Mesenchymal stem cell (in vitro differentiated cells and primary cell): ENCODE results near the gene VWA3B.
"Not testable (repeated sequence)": the region's sequence is repeated elsewhere in the genome, so short reads cannot be mapped to it uniquely, and the experiment has no call there.

Experiments
- DNase-seq: peaks from one replicate; pipeline ENCODE4 v3.0.0-alpha.2; 2013
- H2AFZ ChIP-seq: one replicate; pipeline ENCODE4 v1.6.1; 2013; ENCODE audit warnings: low read depth, mild to moderate bottlenecking, control low read depth, inconsistent platforms, low read length, moderate library complexity
- H2AK5ac ChIP-seq: 2 replicates; pipeline ENCODE4 v1.6.1; 2013; ENCODE audit warnings: low read length, moderate library complexity, mild to moderate bottlenecking, inconsistent platforms; ENCODE audit not compliant: severe bottlenecking
- H2BK120ac ChIP-seq: one replicate; pipeline ENCODE4 v1.6.1; 2013; ENCODE audit warnings: low read depth, mild to moderate bottlenecking, inconsistent platforms, low read length, moderate library complexity
- H2BK12ac ChIP-seq, 2 experiments: one replicate each; pipeline ENCODE4 v1.6.1; 2013; ENCODE audit warnings: inconsistent platforms in 2 of 2, low read length in 2 of 2, mild to moderate bottlenecking in 2 of 2, moderate library complexity in 2 of 2, control low read depth in 1 of 2
- H2BK15ac ChIP-seq: one replicate; pipeline ENCODE4 v1.6.1; 2013; ENCODE audit warnings: mild to moderate bottlenecking, low read depth, inconsistent platforms; ENCODE audit not compliant: poor library complexity, severe bottlenecking
- H2BK5ac ChIP-seq: 2 replicates; pipeline ENCODE4 v1.6.1; 2013; ENCODE audit warnings: low read depth, mild to moderate bottlenecking, low read length, control low read depth, inconsistent platforms; ENCODE audit not compliant: poor library complexity, severe bottlenecking
- H3K14ac ChIP-seq, 2 experiments: one replicate each; pipeline ENCODE4 v1.6.1; 2013; ENCODE audit warnings: inconsistent platforms in 2 of 2, low read length in 2 of 2, control low read depth in 1 of 2, mild to moderate bottlenecking in 1 of 2, moderate library complexity in 1 of 2
- H3K18ac ChIP-seq, 2 experiments: one replicate each; pipeline ENCODE4 v1.6.1; 2013; ENCODE audit warnings: inconsistent platforms in 2 of 2, low read length in 2 of 2, control low read depth in 1 of 2, low read depth in 1 of 2, mild to moderate bottlenecking in 1 of 2
- H3K23ac ChIP-seq, 2 experiments: one replicate each; pipeline ENCODE4 v1.6.1; 2013; ENCODE audit warnings: inconsistent platforms in 2 of 2, low read length in 2 of 2, mild to moderate bottlenecking in 2 of 2, moderate library complexity in 2 of 2, control low read depth in 1 of 2
- H3K27ac ChIP-seq: 2 replicates; pipeline ENCODE4 v1.5.1; 2013; ENCODE audit warnings: mild to moderate bottlenecking, moderate library complexity, low read length, control low read depth, inconsistent platforms; ENCODE audit not compliant: poor library complexity, severe bottlenecking
- H3K27me3 ChIP-seq, 2 experiments: 2 replicates each; pipeline versions ENCODE4 v1.6.1 to v1.7.0; 2013; ENCODE audit warnings: low read length in 2 of 2, mild to moderate bottlenecking in 2 of 2, moderate library complexity in 2 of 2, control low read depth in 1 of 2, inconsistent platforms in 1 of 2; ENCODE audit not compliant: control insufficient read depth in 1 of 2, insufficient read depth in 1 of 2
- H3K36me3 ChIP-seq, 2 experiments: 2 replicates each; pipeline versions ENCODE4 v1.6.1 to v1.7.0; 2013; ENCODE audit warnings: low read length in 2 of 2, control low read depth in 1 of 2, inconsistent platforms in 1 of 2, low read depth in 1 of 2, mild to moderate bottlenecking in 1 of 2; ENCODE audit not compliant: insufficient read depth in 2 of 2, control insufficient read depth in 1 of 2
- H3K4ac ChIP-seq, 2 experiments: one replicate each; pipeline ENCODE4 v1.6.1; 2013; ENCODE audit warnings: inconsistent platforms in 2 of 2, low read length in 2 of 2, mild to moderate bottlenecking in 2 of 2, moderate library complexity in 2 of 2, control low read depth in 1 of 2, low read depth in 1 of 2
- H3K4me1 ChIP-seq: 2 replicates; pipeline ENCODE4 v1.6.1; 2013; ENCODE audit warnings: low read depth, low read length, control low read depth; ENCODE audit not compliant: control insufficient read depth, insufficient read depth
- H3K4me2 ChIP-seq: 2 replicates; pipeline ENCODE4 v1.6.1; 2013; ENCODE audit warnings: low read length, mild to moderate bottlenecking, inconsistent platforms; ENCODE audit not compliant: poor library complexity, severe bottlenecking
- H3K4me3 ChIP-seq, 2 experiments: 2 replicates each; pipeline versions ENCODE4 v1.5.1 to v1.7.0; 2013; ENCODE audit warnings: low read length in 2 of 2, mild to moderate bottlenecking in 2 of 2, control low read depth in 1 of 2, low read depth in 1 of 2; ENCODE audit not compliant: insufficient read depth in 1 of 2
- H3K79me1 ChIP-seq: replicated peaks from 2 replicates; pipeline ENCODE4 v1.6.1; 2013; ENCODE audit warnings: mild to moderate bottlenecking, control low read depth, low read length, inconsistent platforms; ENCODE audit not compliant: poor library complexity, severe bottlenecking
- H3K9ac ChIP-seq: 2 replicates; pipeline ENCODE4 v1.7.0; 2013; ENCODE audit warnings: mild to moderate bottlenecking, low read length, moderate library complexity
- H3K9me3 ChIP-seq: 2 replicates; pipeline ENCODE4 v1.7.0; 2013; ENCODE audit warnings: mild to moderate bottlenecking, low read length; ENCODE audit not compliant: control insufficient read depth
- H4K8ac ChIP-seq: one replicate; pipeline ENCODE4 v1.6.1; 2013; ENCODE audit warnings: inconsistent platforms, mild to moderate bottlenecking, low read length, moderate library complexity
- H4K91ac ChIP-seq: one replicate; pipeline ENCODE4 v1.6.1; 2013; ENCODE audit warnings: mild to moderate bottlenecking, low read length, inconsistent platforms
- WGBS: methylation state at CpG from one replicate; pipeline ENCODE4 v1.1.7; 2013; ENCODE audit warnings: mixed read lengths; 5-methylcytosine and 5-hydroxymethylcytosine counted together

VWA3B gene

GRCh38 chr2:98128556-98129109 lies 41.7 kb downstream of the VWA3B start:
- no peaks in the 10 kb centered on the region for H3K9me3 ChIP-seq
- H3K18ac ChIP-seq, result no peak overlapping the region
- WGBS, result 69% methylated on average over 7 of the region's 7 CpGs

GRCh38 chr2:98130073-98130472 lies 43.1 kb downstream of the VWA3B start:
- H3K4me3 ChIP-seq, H3K36me3 ChIP-seq, H3K4ac ChIP-seq, DNase-seq, H4K8ac ChIP-seq, H3K23ac ChIP-seq, H3K27ac ChIP-seq, H2AFZ ChIP-seq, H3K79me1 ChIP-seq, H3K18ac ChIP-seq, H3K9me3 ChIP-seq, H3K4me2 ChIP-seq, H2AK5ac ChIP-seq, H2BK5ac ChIP-seq, H2BK15ac ChIP-seq, H3K14ac ChIP-seq, H4K91ac ChIP-seq, H2BK120ac ChIP-seq, H3K4me1 ChIP-seq, H3K9ac ChIP-seq, H2BK12ac ChIP-seq: not testable (repeated sequence)
- peaks cover 43 to 47% of the 10 kb centered on the region in 2 experiments for H3K27me3 ChIP-seq
- WGBS, result 39% methylated on average over 3 of the region's 5 CpGs

More at GRCh38 chr2:98128556-98129109, 41.7 kb downstream of the VWA3B start:
- H4K91ac ChIP-seq, result no peak overlapping the region
- H2AK5ac ChIP-seq, result no peak overlapping the region
- H3K14ac ChIP-seq, result no peak overlapping the region
- no peak overlapping the region for H2BK5ac ChIP-seq
- H3K27ac ChIP-seq, result no peak overlapping the region
- H2AFZ ChIP-seq, result no peak overlapping the region
- no peak overlapping the region for H3K4ac ChIP-seq
- H3K9ac ChIP-seq, result no peak overlapping the region
- no peak overlapping the region for H2BK15ac ChIP-seq
- DNase-seq, result no peak
- H3K36me3 ChIP-seq, result no peaks in the 10 kb centered on the region
- no peaks in the 10 kb centered on the region for H3K4me1 ChIP-seq
- H3K79me1 ChIP-seq, result no peaks in the 10 kb centered on the region
- peaks cover 53 to 57% of the 10 kb centered on the region in 2 experiments for H3K27me3 ChIP-seq
- H2BK12ac ChIP-seq, result no peak overlapping the region
- H2BK120ac ChIP-seq, result no peak overlapping the region
- no peak overlapping the region for H3K23ac ChIP-seq
- H3K4me3 ChIP-seq, result no peak overlapping the region
- H3K4me2 ChIP-seq, result no peak overlapping the region
- H4K8ac ChIP-seq, result no peak overlapping the region

GRCh38 chr2:98134172-98135005 lies 47.4 kb downstream of the VWA3B start:
- peaks cover 19 to 22% of the 10 kb centered on the region in 2 experiments for H3K27me3 ChIP-seq
- no peaks in the 10 kb centered on the region for H3K4me1 ChIP-seq
- no peaks in the 10 kb centered on the region for H3K9me3 ChIP-seq
- H2AFZ ChIP-seq, result no peak overlapping the region
- no peak overlapping the region for H2BK15ac ChIP-seq
- no peak overlapping the region for H4K91ac ChIP-seq
- no peak overlapping the region for H2BK120ac ChIP-seq
- H4K8ac ChIP-seq, result no peak overlapping the region
- no peak overlapping the region for H3K18ac ChIP-seq
- H3K4ac ChIP-seq, result no peak overlapping the region
- DNase-seq, result no peak
- H2BK12ac ChIP-seq, result no peak overlapping the region
- H2AK5ac ChIP-seq, result no peak overlapping the region
- H3K79me1 ChIP-seq, result no peaks in the 10 kb centered on the region
- H2BK5ac ChIP-seq, result no peak overlapping the region
- H3K9ac ChIP-seq, result peak overlapping the region; percentile 84
- no peak overlapping the region for H3K23ac ChIP-seq
- H3K27ac ChIP-seq, result no peak overlapping the region
- WGBS, result 66% methylated on average over 11 of the region's 12 CpGs
- no peak overlapping the region for H3K4me2 ChIP-seq
- no peak overlapping the region for H3K14ac ChIP-seq
- H3K4me3 ChIP-seq, result peak overlapping the region in 1 of 2 experiments; percentile 50
- no peaks in the 10 kb centered on the region for H3K36me3 ChIP-seq

- Histone ChIP-seq H3K4me1 (no peaks in the 10 kb centered on the region), H3K4me3 (no peak overlapping the region), H3K27ac (no peak overlapping the region), H2BK12ac (no peak overlapping the region), H2AFZ (no peak overlapping the region), H3K9ac (no peak overlapping the region), H2AK5ac (no peak overlapping the region), H3K9me3 (no peaks in the 10 kb centered on the region), H3K27me3 (peaks cover 3 to 14% of the 10 kb centered on the region in 2 experiments), H3K14ac (no peak overlapping the region), H4K91ac (no peak overlapping the region), H4K8ac (no peak overlapping the region), H3K4me2 (no peak overlapping the region), H3K23ac (no peak overlapping the region), H3K79me1 (no peaks in the 10 kb centered on the region), H2BK15ac (no peak overlapping the region), H2BK5ac (no peak overlapping the region), H2BK120ac (no peak overlapping the region), H3K18ac (no peak overlapping the region), H3K36me3 (no peaks in the 10 kb centered on the region), H3K4ac (no peak overlapping the region)
- no peak for DNase-seq
These were observed 50.2 kb downstream of the VWA3B start for GRCh38 chr2:98137196-98137595.
